Breast epithelium (tissue), 4 donors: ENCODE measurements around the gene ACAP2. TPM values are rescaled to one million over a fixed set of nuclear protein-coding genes. Genes with fewer than 3 reads are reported as not detected.
A peak's percentile ranks its signal among the peaks of the same experiment; 100 is the strongest.

Source experiments
- DNase-seq, 2 donors: peaks; one replicate each; pipeline ENCODE4 v3.0.0-alpha.2; 2019; ENCODE audit warnings: low spot score in 2 of 2
- H3K27ac ChIP-seq, 2 donors: fragments of 200-600 bp; sonication (generic) in 1 of 2; one replicate each; pipeline ENCODE4 v1.5.1; 2016 to 2019; ENCODE audit warnings: mild to moderate bottlenecking in 1 of 2
- H3K27me3 ChIP-seq, 2 donors: fragments of 200-600 bp; sonication (generic) in 1 of 2; one replicate each; pipeline versions ENCODE4 v1.5.1 to v1.6.0; 2017 to 2019; ENCODE audit warnings: control low read depth in 1 of 2, mild to moderate bottlenecking in 1 of 2
- H3K36me3 ChIP-seq: fragments of 200-600 bp; one replicate; pipeline ENCODE4 v1.5.1; 2019
- H3K4me1 ChIP-seq, 2 donors: fragments of 200-600 bp; sonication (generic); one replicate each; pipeline ENCODE4 v1.5.1; 2016 to 2019; ENCODE audit warnings: control low read depth in 1 of 2
- H3K4me3 ChIP-seq, 3 donors: fragments of 200-600 bp; sonication (generic); 1 replicate in 2 of 3; 2 replicates in 1 of 3; pipeline ENCODE4 v1.5.1; 2016 to 2019; ENCODE audit warnings: mild to moderate bottlenecking in 3 of 3, moderate library complexity in 2 of 3
- H3K9me3 ChIP-seq, 2 donors: fragments of 200-600 bp; sonication (generic) in 1 of 2; one replicate each; pipeline ENCODE4 v1.5.1; 2016 to 2019; ENCODE audit warnings: control low read depth in 1 of 2
- POLR2A ChIP-seq: fragments of 450-650 bp; IDR thresholded peaks from one replicate; pipeline ENCODE4 v1.6.1; 2016; ENCODE audit warnings: antibody characterized with exemption, mild to moderate bottlenecking, moderate library complexity
- POLR2AphosphoS5 ChIP-seq, 3 donors: sonication (generic); formaldehyde crosslinking; IDR thresholded peaks; one replicate each; pipeline ENCODE4 v1.6.1; 2017; ENCODE audit warnings: antibody characterized with exemption in 3 of 3
- intact Hi-C: fragments of 100-400 bp; cut with DNase I; formaldehyde crosslinking; loops from one replicate; pipeline ENCODE4 v1.15.1; 2023; ENCODE audit warnings: low total_unique reads
- total RNA-seq, 3 donors: library from RNA; depleted of rRNA; stranded (reverse); fragments of >200 nt; gene quantifications; one replicate each; pipeline ENCODE4 v1.1.0, GENCODE V29; 2016
- TF ChIP-seq, protein P1 (sequence below), 3 donors: fragments of 450-650 bp; IDR thresholded peaks; one replicate each; pipeline ENCODE4 v1.5.1; 2016 to 2017; ENCODE audit warnings: antibody characterized with exemption in 3 of 3, mild to moderate bottlenecking in 3 of 3, moderate library complexity in 3 of 3

ACAP2 gene
- total RNA-seq, 3 donors from 2014 or later, result 60.0 to 87.1 (median 63.0) TPM

DNA sequence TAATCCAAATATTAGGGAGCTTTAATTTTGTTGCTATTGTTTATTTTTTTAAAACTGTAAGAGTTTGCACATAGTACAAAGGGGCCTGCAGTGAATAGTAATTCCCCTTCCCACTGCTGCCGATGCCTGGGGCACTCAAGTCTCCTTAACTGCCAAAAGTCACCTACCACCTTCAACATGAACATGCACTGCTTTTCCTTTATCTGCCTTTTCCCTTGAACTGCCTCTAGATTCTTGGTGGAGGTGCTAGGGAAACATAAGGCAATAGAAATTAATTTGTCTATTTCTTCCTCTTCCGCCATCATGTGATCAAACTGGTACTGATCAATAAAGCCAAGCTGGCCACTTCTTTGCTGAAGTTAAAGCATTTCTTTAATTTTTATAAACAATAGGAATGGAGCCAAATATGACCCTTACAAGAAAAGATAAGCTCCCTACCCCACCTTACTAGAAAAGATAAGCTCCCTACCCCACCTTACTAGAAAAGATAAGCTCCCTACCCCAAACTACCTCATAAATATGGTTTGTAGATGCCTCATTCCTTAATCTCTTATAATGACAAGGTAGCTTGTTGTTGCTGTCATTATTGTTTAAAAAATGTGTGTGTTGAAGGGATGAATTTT lies 17.4 kb upstream of the ACAP2 start:
- H3K4me3 ChIP-seq, result no peak overlapping the region
- H3K27me3 ChIP-seq, result no peaks in the 10 kb centered on the region
- no peaks in the 10 kb centered on the region for H3K9me3 ChIP-seq
- intact Hi-C loops, result no loop called here
- no peaks in the 10 kb centered on the region for H3K36me3 ChIP-seq
- no peak for DNase-seq
- TF ChIP-seq POLR2AphosphoS5 (IDR thresholded peaks at IDR 0.05) (no peak), POLR2A (no peak)
- TF ChIP-seq, protein P1, sequence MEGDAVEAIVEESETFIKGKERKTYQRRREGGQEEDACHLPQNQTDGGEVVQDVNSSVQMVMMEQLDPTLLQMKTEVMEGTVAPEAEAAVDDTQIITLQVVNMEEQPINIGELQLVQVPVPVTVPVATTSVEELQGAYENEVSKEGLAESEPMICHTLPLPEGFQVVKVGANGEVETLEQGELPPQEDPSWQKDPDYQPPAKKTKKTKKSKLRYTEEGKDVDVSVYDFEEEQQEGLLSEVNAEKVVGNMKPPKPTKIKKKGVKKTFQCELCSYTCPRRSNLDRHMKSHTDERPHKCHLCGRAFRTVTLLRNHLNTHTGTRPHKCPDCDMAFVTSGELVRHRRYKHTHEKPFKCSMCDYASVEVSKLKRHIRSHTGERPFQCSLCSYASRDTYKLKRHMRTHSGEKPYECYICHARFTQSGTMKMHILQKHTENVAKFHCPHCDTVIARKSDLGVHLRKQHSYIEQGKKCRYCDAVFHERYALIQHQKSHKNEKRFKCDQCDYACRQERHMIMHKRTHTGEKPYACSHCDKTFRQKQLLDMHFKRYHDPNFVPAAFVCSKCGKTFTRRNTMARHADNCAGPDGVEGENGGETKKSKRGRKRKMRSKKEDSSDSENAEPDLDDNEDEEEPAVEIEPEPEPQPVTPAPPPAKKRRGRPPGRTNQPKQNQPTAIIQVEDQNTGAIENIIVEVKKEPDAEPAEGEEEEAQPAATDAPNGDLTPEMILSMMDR (IDR thresholded peaks at IDR 0.05), result no peak
- no peaks in the 10 kb centered on the region for H3K4me1 ChIP-seq
- no peak overlapping the region for H3K27ac ChIP-seq

DNA sequence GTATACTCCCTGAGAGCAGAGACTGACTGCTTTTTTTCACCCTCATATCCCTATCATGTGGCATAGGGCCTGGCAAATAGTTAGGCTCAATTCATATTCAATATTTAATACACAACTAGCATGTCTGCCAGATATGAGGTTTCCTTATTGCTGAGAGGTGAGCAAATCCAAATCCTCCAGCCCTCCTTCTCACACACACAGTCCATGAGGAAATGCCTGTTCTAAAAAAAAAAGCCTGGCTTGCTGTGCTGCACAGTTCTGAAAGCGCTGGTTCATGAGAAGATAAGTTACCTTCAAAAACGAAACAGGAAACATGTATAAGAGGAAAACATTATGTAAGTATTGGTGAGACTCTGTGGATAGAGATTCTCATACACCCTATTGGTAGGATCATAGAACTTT lies 15.5 kb upstream of the ACAP2 start:
- TF ChIP-seq POLR2AphosphoS5 (IDR thresholded peaks at IDR 0.05), result no peak
- Histone ChIP-seq H3K36me3 (no peaks in the 10 kb centered on the region), H3K27ac (peak overlapping the region in 1 of 2 donors; percentile 10), H3K4me3 (no peak overlapping the region), H3K9me3 (no peaks in the 10 kb centered on the region), H3K4me1 (no peaks in the 10 kb centered on the region), H3K27me3 (no peaks in the 10 kb centered on the region)
- DNase-seq, result no peak
- intact Hi-C loops, result no loop called here

DNA sequence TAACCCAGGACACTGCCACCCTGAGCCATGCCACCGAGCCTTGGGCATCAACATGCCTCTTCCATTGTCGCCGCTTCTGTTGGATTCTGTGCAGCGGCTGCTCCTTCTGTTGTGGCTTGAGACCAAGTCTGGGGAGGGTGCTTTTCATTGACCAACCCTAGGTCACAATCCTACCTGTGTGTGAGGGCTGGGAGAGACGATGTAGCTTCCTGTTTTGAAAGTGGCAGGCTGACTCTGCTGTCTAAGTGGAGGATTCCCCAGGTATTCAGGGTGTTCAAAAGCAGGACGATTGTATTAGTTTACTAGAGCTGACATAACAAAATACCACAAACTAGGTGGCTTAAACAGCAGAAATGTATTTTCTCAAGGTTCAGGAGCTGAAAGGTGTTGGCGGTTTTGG lies 13.0 kb upstream of the ACAP2 start:
- Histone ChIP-seq H3K36me3 (no peaks in the 10 kb centered on the region), H3K9me3 (no peaks in the 10 kb centered on the region), H3K4me1 (no peaks in the 10 kb centered on the region), H3K27me3 (no peaks in the 10 kb centered on the region), H3K27ac (no peak overlapping the region), H3K4me3 (no peak overlapping the region)
- intact Hi-C loops, result no loop called here
- no peak for TF ChIP-seq POLR2A
- TF ChIP-seq, protein P1 (IDR thresholded peaks at IDR 0.05), result no peak
- TF ChIP-seq POLR2AphosphoS5 (IDR thresholded peaks at IDR 0.05), result no peak
- no peak for DNase-seq

DNA sequence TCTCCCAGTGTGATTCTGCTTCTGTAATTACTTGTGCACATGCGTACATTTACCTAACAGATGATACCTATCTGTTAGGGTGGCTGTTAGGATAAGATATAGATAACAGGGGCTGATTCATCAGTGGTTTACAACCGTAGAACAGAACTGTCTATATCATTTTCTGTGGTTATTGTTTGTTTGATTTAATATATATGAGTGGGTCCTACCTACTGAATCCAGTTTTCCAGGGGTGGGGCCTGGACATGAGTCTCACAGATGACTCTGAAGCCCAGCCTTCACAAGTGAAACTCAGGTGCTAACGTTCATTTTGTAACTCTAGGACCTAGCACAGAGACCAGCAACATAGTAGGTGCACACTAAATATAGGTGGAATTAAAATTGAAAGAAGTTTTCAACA lies 10.4 kb upstream of the ACAP2 start:
- no peaks in the 10 kb centered on the region for H3K9me3 ChIP-seq
- H3K27me3 ChIP-seq, result no peaks in the 10 kb centered on the region
- TF ChIP-seq, protein P1 (IDR thresholded peaks at IDR 0.05), result no peak
- TF ChIP-seq POLR2AphosphoS5 (IDR thresholded peaks at IDR 0.05) (no peak), POLR2A (no peak)
- intact Hi-C loops, result no loop called here
- no peak for DNase-seq
- no peaks in the 10 kb centered on the region for H3K4me1 ChIP-seq
- H3K4me3 ChIP-seq, result no peak overlapping the region
- no peak overlapping the region for H3K27ac ChIP-seq
- no peaks in the 10 kb centered on the region for H3K36me3 ChIP-seq

DNA sequence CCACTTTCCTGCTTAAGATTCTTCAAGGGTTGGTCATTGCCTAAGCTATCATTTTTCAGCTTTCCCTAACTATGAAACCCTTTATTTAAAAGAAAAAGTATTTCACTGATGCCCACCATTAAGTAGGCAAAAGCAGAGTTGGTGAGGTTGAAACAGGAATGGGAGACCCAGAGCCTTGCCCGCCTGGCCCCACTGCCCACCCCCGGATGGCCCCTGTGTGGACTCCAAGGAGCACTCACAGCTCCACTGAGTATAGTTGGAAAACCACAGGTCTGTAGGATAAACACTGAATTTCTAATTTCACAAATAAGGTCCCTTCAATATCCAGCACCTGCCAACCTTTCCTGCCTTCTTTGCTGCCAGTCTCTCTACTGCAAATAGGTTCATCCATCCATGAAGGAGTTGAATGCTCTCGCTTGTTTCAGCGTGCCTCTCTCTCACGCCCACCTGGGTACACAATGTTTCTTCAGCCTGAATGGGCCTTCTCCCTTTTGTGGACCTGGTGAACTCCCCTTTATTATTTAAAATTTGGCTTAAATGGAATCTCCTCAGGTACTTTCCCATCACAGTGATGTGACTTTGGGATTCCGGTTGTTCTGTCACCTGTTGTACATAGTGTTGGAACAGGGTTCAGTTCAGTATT lies 8.7 kb upstream of the ACAP2 start:
- DNase-seq, result no peak
- no peak for TF ChIP-seq POLR2A
- no peak for TF ChIP-seq POLR2AphosphoS5 (IDR thresholded peaks at IDR 0.05)
- TF ChIP-seq, protein P1 (IDR thresholded peaks at IDR 0.05), result no peak
- Histone ChIP-seq H3K36me3 (no peaks in the 10 kb centered on the region), H3K9me3 (no peaks in the 10 kb centered on the region), H3K4me1 (no peaks in the 10 kb centered on the region), H3K27me3 (no peaks in the 10 kb centered on the region), H3K4me3 (no peak overlapping the region), H3K27ac (peak overlapping the region in 1 of 2 donors; percentile 87)
- intact Hi-C loops, result no loop called here
